GM12878 (cell line): ENCODE data around the gene ZNF627. TPM values are rescaled to one million over a fixed set of nuclear protein-coding genes. Genes with fewer than 3 reads are reported as not detected.

Source experiments
- BCL11A ChIP-seq: IDR thresholded peaks from 2 replicates; pipeline ENCODE4 v1.6.1; 2011; ENCODE audit warnings: low read depth, low read length
- CEBPB ChIP-seq, 2 experiments: fragments of 150-350 bp in 1 of 2; IDR thresholded peaks; 2 replicates each; pipeline ENCODE4 v1.6.1; 2012 to 2014; ENCODE audit warnings: low read depth in 2 of 2, low read length in 2 of 2, borderline replicate concordance in 1 of 2, inconsistent platforms in 1 of 2
- FOXM1 ChIP-seq: IDR thresholded peaks from 2 replicates; pipeline ENCODE4 v1.6.1; 2012; ENCODE audit warnings: low read depth, mild to moderate bottlenecking, inconsistent platforms, low read length, moderate library complexity
- GATAD2B ChIP-seq: fragments of 450-650 bp; conservative IDR thresholded peaks from 2 replicates; pipeline ENCODE4 v1.6.1; 2017; ENCODE audit warnings: low read depth, mild to moderate bottlenecking, moderate library complexity
- HDGF ChIP-seq: fragments of 450-650 bp; IDR thresholded peaks from 2 replicates; pipeline ENCODE4 v1.6.1; 2016; ENCODE audit warnings: antibody characterized with exemption
- IKZF1 ChIP-seq: fragments of 450-650 bp; conservative IDR thresholded peaks from 2 replicates; pipeline ENCODE4 v1.6.1; 2017; ENCODE audit warnings: antibody characterized with exemption, mild to moderate bottlenecking
- IRF5 ChIP-seq: fragments of 450-650 bp; IDR thresholded peaks from 2 replicates; pipeline ENCODE4 v1.6.1; 2017; ENCODE audit warnings: borderline replicate concordance
- PAX5 ChIP-seq: IDR thresholded peaks from 2 replicates; pipeline ENCODE4 v1.6.1; 2011; ENCODE audit warnings: low read depth, low read length, borderline replicate concordance
- PML ChIP-seq: IDR thresholded peaks from 2 replicates; pipeline ENCODE4 v1.6.1; 2012; ENCODE audit warnings: low read length, inconsistent platforms
- SMAD5 ChIP-seq: IDR thresholded peaks from 2 replicates; pipeline ENCODE4 v1.6.1; 2016; ENCODE audit warnings: antibody characterized with exemption, low read depth
- TARDBP ChIP-seq: IDR thresholded peaks from 2 replicates; pipeline ENCODE4 v1.6.1; 2016; ENCODE audit warnings: borderline replicate concordance
- USF1 ChIP-seq: IDR thresholded peaks from 2 replicates; pipeline ENCODE4 v1.6.1; 2011; ENCODE audit warnings: borderline replicate concordance, low read depth, mild to moderate bottlenecking, moderate library complexity, mixed read lengths, low read length; ENCODE audit not compliant: insufficient read depth; ENCODE audit errors: extremely low read length
- ZZZ3 ChIP-seq: IDR thresholded peaks from 2 replicates; pipeline ENCODE4 v1.6.1; 2011; ENCODE audit warnings: low read depth; ENCODE audit not compliant: control insufficient read depth, insufficient read length
- polyA plus RNA-seq, 11 experiments: library from polyadenylated mRNA; depleted of rRNA in 4 of 11; unstranded in 6 of 11; stranded (reverse) in 5 of 11; fragments of >200 nt; fragmentation: Nextera tagmentation in 4 of 11; fragmentation: Illumina TruSeq in 1 of 11; extraction: Ambion mirVana in 4 of 11; extraction: Trizol in 1 of 11; gene quantifications; 1 replicate in 1 of 11; 2 replicates in 10 of 11; pipeline versions ENCODE4 v1.2.1 to v1.2.3, GENCODE V29; 2011 to 2016; ENCODE audit warnings: inconsistent platforms in 2 of 11, missing spikeins in 2 of 11, low read depth in 1 of 11
- total RNA-seq, 4 experiments: library from RNA; depleted of rRNA in 3 of 4; stranded (reverse); fragments of >200 nt in 3 of 4; fragmentation: Illumina TruSeq in 1 of 4; extraction: Trizol in 1 of 4; gene quantifications; 2 replicates each; pipeline versions ENCODE4 v1.2.1 to v1.2.3, GENCODE V29; 2013 to 2021

ZNF627 gene
- total and polyA plus RNA-seq, 10 of the 15 experiments (the other 5 are each of a cell fraction or from before 2014, with no cell fraction given) = 5.1 to 13.7 (median 10.2) TPM

GRCh38 chr19:11611730-11612129, 14.4 kb downstream of the ZNF627 start (continued):
- TF ChIP-seq BCL11A = no peak
- no peak for TF ChIP-seq IRF5
- TF ChIP-seq TARDBP = no peak
- no peak for TF ChIP-seq ZZZ3
- no peak for TF ChIP-seq FOXM1
- TF ChIP-seq HDGF = no peak
- no peak for TF ChIP-seq IKZF1
- TF ChIP-seq SMAD5 = no peak
- no peak for TF ChIP-seq PML
- TF ChIP-seq PAX5 = no peak
- no peak for TF ChIP-seq CEBPB (IDR thresholded peaks at IDR 0.05; ENCODE audit: borderline replicate concordance in 1 of 2, low read depth in 2 of 2, low read length in 2 of 2)
- no peak for TF ChIP-seq GATAD2B
- TF ChIP-seq USF1 = no peak
